ENCODE data around the gene MRPL22.
"Not testable (repeated sequence)": the region's sequence is repeated elsewhere in the genome, so short reads cannot be mapped to it uniquely, and the experiment has no call there.

MRPL22 gene

DNA sequence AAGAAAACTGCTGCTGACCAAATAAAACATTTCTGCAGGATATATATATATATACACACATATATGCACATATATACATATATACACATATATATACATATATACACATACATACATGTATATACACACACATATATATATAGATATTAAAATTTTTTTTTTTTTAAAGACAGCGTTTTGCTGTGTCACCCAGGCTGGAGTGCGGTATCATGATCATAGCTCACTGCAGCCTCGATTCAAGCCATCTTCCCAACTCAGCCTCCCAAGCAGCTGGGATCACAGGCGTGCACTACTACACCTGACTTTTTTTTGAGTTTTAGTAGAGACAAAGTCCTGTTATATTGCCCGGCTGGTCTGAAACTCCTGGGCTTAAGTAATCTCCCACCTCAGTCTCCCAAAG, 2.7 kb downstream of the MRPL22 start:
- no peak for DNase-seq

DNA sequence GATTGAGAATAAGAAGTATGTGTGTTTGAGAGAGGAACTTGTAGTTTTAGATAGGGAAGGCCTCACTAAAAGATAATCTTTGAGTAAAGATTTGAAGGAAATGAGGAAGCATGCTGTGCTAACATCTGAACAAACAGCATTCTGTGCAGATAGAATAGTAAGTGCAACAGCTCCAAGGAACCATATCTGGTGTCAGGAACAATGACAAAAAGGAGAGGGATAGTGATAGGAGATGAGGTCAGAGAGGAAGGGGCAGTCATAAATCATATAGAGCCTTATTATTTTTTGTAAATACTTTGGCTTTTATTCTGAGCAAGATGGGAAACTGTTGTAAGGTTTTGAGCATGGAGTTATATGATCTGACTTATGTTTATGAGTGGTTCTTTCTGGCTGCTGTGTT, 3.8 kb downstream of the MRPL22 start:
- DNase-seq = no peak

DNA sequence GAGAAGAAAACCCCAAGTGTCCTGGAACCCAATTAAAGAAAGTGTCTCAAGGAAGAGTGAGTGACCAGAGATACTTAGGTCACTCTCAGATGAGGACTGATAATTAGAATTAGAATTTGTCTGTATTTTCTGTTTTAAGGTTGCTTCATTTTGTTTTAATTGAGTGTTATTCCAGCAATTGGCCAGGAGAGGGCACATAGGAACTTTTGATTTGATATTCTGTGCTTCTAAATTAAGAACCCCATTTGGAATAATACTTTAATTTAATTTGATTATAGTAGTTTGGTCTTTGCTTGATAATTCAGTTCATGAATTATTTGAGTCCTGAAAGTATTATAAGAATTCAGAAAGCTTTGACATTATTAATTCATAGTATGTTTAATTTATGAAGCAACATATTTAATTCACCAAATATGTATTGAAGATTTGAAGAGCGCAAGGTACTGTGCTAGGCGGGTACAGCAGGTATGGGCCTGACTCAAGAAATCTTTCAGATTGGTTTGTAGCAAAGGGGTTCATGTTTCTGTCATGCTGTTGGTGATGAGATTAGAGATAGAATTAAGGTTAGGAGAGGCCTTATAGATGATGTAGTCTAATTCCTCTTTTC, 4.9 kb downstream of the MRPL22 start:
- no peak for DNase-seq

DNA sequence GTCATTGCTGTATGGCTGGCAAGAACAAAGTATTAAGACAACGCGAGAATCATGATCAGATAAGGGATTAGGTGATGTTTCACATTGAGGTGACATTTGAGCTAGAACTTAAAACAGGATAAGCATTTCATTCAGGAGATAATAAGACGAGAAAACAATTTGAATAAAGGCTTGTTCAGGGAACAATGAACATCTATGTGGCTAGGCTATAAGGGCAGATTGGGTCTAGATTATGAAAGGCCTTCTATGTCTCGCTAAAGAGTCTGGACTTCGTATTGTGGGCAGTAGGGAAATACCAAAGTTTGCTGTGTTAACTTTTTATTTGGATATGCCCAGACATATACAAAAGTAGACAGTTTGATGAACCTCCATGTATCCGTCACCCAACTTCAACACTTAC, 6.9 kb downstream of the MRPL22 start:
- DNase-seq = no peak

DNA sequence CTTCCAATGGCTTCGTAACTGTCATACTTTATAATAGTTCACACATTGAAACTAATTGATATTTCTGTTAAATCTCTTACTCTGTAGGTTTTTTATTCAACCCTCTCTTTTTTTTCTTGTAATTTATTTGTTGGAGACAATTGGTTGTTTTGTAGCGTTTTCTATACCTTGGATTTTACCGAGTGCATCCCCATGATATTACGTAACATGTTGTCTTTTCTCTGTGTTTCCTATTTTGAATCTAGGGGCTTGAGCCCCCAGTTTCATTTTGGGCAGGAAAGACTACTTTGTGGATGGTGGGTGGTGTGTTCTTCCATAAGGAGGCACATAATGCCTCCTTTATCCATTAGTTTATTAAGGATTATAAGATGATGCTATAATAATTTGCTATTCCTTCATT, 7.4 kb downstream of the MRPL22 start:
- no peak for DNase-seq

DNA sequence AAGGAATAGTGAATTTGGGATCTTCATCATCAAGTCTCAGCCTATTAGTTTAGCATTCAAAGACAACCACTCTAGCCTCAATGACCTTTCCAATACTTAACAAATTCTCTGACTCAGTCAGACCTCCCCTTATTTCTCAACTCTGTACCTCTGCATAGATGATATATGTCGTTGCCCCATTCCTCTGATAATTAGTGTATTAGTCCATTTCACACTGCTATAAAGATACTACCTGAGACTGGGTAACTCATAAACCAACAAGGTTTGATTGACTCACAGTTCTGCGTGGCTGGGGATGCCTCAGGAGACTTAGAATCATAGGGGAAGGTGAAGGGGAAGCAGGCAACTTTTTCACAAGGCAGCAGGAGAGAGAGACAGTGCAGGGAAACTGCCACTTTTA, 8.9 kb downstream of the MRPL22 start:
- DNase-seq = no peak

DNA sequence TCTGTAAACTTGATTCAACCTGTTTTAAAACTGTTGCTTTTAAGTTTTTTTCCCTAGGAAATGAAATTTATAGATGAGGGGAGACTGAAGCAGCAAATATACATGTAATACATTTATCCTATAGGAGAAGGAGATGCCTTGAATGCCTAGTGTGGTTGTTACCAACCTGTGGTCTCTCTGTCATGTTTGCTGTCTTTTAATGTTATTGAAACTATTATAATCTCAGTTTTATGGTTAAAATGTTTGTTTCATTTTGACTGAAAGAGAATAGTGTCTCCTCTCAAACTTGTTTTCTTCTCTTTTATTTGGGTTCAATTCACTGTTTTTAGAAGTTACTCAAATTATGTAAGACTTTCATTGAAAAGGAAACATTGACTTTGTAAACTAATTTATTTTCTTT, 15.8 kb downstream of the MRPL22 start:
- DNase-seq = no peak

DNA sequence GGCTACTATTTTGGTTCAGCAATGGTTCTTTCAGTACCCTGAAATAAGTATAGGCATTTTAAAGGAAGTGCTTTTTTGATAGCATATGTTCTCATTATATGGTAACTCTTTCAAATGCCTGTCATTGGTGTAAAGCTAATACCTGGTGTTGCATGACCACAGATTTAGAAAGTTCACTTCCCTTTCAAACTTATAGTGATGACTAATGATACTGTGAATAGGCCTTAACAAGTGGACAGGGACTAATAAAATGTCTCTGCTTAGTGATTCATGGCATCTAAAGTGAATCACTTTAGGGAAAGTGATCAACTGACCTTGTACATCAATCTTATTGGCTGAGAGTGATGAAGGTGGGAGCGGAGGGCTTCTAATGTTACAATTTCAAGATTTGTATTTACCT, 21.6 kb downstream of the MRPL22 start:
- DNase-seq = no peak

DNA sequence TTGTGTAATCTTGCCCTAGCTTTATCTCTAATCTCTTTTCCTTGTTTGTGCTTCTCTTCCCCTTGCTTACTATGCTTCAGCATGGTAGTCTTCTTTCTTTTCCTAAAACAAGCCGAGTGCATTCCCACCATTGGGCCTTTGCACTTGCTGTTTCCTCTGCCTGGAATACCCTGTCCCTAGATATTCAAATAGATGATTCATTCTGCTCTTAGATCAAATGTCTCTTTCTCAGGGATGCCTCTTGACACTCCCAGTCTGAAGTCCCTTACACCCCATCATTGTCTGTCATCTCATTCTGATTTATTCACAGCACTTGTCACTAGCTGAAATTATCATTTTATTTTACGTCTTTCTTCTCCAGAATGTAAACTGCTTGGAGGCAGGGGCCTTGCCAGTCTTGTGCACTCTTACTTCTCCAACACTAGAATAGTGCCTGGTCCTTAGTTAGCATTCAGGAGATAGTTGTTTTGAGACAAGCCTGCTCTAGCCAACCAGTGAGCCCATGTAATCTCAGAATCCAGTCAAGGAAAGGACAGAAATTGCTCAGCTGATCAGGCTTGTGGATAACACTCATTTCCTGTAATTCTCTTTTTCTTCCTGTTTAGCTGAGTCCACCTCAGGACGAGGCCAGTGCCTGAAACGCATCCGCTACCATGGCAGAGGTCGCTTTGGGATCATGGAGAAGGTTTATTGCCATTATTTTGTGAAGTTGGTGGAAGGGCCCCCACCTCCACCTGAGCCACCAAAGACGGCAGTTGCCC, 25.4 kb downstream of the MRPL22 start:
- no peak for DNase-seq

DNA sequence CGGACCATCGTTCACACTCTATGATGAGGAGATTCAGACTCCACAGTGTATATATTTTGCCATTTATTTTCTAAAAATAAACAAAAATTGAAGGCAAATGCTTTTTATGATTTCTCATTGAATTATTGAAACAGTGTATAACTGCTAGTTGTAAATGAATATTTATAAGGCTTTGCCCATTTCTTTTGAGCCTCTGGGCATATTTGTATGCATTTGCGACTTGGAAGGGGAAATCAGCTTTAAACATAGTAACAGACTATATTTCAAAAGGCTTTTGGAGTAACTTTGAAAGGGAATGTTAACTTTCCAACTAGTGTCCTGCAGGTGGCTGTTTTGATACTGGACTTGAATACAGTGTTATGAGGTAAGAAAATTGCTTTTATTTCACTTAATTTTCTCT, 26.0 kb downstream of the MRPL22 start:
- DNase-seq = no peak

DNA sequence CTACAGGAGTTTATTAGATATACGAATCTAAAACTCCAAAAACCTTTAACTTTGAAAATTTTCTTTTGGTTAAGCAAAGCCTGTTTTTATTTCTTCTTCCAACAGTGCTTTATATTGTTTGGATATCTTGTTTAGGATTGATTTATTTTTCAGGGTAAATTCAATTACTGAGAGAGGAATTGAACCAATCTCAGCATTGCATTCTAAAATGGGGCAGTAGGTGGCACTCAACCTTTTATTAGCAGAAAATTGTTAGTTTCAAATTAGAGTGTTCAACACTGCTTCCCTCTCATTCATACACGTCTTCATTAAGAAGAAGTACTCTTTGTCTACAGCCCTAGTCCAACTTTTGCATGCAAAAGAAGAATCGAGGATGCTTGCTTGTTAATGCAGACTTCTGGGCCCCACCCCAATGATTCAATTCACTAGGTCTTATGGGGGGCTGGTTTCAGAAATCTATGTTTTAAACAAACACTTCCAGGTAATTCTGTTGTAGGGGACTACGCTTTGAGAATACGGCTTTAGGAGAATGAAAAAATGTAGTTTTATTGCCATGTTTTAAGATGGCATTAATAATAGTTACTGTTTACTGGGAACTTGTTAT, 26.6 kb downstream of the MRPL22 start:
- DNase-seq = no peak

DNA sequence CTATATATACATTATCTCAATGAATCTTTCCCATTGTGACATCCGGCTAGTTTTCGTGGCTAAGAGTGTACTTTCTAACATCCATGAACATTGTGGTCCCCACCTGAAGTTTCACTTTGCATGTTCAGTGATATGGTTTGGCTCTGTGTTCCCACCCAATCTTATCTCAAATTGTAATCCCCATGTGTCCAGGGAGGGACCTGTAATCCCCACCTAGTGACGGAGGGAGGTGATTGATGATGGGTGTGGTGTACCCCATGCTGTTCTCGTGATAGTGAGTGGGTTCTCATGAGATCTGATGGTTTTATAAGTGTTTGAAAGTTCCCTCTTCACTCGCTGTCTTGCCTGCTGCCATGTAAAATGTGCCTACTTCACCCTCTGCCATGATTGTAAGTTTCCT, 28.1 kb downstream of the MRPL22 start:
- DNase-seq = no peak

DNA sequence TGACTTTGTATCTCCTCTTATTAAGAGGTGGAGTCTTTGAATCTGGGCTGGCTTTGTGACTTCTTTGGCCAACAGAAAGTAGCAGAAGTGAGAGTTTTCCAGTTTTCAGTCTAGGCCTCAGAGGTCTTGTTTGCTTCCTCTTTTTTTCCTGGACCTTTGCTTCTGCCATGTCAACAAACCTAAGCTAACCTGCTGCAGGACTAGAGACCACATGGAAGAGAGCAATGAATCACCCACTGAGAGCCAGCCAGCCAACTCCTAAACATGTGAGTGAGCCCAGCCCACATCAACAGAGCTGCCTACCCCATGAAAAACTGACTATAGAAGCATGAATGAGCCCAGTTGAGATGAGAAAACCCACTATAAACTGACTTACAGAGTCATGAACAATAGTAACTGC, 29.9 kb downstream of the MRPL22 start:
- no peak for DNase-seq

DNA sequence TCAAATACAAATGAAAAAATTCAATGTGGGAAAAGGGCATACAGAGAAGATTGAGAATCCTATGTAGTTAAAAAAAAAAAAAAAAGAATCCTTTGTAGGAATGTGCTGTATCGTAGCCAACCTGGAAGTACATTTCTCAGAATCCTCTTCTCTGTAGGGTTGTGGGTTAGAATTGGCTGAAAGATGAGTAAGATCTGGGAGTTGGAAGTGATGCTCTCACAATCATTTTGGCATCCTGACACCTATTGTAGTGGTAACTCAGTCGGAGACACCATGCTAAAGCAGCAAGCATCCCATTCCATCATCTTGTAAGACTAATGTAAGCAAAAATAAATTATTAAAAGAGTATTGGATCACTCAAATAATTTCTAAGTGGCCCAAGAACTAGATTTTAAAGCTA, 30.6 kb downstream of the MRPL22 start:
- DNase-seq = no peak

DNA sequence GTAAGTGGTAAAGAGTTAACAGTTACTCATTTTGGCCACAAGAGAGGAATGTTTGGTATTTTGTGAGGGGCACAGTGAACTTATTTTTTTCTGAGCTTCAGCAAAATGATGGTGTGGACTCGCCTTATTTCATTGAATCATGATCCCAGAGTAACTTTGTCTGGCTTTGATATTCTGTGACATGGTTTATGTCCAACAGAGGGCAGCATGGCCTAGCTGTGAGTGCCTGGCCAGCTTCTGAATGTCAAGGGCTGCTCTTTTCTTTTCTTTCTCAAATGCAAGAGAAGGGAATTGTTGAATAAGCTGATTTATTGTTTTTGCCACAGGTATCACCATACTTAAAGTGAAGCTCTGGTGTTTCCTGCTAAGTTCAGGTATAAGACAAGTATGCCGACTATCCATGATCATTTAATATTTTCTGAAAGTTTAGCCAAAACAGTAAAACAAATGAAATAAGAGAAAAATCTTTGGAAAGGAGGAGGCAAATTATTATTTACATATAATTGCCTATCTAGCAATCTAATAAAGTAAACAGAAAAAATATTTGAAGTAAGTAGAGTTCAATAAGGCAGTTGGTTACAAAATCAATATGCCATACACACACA, 31.7 kb downstream of the MRPL22 start:
- DNase-seq = no peak

DNA sequence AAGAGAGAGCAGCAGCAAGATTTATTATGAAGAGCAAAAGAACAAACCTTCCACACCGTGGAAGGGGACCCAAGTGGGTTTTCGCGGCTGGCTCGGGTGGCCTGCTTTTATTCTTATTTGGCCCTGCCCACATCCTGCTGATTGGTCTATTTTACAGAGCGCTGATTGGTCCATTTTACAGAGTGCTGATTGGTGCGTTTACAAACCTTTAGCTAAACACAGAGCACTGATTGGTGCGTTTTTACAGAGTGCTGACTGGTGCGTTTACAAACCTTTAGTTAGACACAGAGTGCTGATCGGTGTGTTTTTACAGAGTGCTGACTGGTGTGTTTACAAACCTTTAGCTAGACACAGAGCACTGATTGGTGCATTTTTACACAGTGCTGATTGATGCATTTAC, 35.2 kb downstream of the MRPL22 start:
- not testable (repeated sequence) for DNase-seq

DNA sequence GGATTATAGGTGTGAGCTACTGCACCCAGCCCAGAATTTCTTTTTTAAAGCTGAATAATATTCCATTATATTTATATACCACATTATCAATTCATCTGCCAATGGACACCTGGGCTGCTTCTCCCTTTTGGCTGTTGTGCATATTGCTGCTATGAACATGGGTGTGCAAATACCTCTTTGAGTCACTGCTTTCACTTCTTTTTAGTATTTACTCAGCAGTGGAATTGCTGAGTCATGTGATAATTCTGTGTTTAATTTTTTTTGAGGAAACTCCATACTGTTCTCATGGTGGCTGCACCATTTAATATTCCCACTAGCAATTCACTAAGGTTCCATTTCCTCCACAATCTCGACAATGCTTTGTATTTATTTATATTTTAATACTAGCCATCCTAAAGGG, 36.5 kb downstream of the MRPL22 start:
- no peak for DNase-seq

DNA sequence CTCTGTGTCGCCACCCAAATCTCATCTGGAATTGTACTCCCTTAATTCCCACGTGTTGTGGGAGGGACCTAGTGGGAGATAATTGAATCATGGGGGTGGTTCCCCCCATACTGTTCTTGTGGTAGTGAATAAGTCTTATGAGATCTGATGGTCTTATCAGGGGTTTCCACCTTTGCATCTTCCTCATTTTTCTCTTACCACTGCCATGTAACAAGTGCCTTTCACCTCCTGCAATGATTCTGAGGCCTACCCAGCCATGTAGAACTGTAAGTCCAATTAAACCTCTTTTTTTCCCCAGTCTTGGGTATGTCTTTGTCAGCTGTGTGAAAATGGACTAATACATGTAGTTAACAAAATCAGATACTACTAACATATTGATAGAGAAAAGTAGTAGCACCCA, 37.4 kb downstream of the MRPL22 start:
- DNase-seq = not testable (repeated sequence)

DNA sequence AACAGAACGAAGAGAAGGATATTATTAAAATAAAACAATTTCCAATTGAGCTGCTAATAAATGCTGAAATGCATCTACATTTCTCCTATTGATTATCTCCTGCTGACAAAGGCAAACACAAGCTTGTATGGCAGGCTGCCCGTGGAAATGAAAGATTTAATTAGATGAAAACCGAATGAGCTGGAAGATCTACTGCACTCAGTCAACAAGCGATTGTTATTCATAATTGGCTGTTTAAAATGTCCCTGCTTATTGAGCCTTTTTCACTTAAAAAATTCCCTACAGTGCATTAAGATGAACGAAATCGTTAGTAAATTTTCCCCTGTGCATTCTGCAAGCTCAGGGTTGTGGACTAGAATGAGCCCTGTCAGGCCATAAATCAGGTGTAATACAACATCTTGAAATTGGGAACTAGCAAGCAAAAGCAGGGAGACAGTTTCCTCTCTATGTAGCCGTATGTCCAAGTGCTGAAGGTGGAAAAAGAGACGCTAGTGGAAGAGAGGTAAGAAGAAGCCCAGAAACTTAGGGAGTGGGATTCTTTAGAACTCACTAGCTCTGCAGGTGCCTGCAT, 44.2 kb downstream of the MRPL22 start:
- DNase-seq = no peak

DNA sequence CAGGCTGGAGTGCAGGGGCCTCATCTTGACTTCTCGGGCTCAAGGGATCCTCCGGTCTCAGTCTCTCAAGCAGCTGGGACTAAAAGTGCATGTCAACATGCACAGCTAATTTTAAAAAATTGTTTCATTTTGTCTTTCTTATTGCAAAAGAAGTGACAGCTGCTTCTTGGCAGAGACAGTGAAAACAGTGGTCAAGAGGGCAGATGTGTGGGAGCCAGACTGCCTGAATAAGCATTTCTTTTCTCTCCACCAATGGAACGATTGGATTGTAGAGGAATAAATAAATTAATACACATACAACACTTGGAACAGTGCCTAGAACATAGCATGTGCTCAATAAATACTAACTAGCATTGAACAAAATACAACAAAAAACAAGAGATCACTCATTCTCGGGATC, 45.3 kb downstream of the MRPL22 start:
- no peak for DNase-seq

DNA sequence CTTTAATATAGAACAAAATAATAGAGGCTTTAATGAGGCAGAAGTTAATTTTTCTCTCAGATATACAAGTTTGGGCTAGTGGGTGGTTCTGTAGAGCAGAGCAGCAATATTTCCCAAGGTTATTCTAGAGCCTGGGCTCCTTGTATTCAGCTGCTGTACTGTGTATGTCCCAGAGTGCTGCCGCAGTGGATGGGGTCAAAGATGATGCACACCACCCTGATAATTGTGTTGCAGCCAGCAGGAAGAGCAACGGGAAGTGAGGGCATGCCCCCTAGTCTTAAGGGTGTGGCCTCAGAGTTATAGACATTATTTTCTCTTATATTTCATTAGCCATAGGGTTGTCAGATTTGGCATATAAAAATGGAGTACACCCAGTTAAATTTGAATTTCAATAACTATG, 48.8 kb downstream of the MRPL22 start:
- DNase-seq = no peak

DNA sequence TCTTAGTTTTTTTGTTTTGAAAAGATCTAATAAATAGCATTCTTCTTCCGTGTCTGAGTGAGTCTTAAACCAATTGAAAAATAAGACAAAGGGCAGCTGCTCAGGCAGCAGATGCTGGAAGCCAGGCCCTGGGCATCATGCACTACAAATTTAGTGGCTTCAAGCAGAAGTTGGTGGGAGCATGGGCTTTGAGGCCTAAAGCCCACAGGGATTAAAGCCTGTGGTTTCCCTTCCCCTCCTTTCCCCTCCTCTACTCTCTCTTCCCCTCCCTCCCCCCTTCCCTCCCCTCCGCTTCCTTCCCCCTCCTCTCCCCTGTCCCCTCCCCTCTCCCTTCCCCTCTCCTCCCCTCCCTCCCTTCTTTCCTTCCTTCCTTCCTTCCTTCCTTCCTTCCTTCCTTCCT, 52.6 kb downstream of the MRPL22 start:
- DNase-seq = no peak

DNA sequence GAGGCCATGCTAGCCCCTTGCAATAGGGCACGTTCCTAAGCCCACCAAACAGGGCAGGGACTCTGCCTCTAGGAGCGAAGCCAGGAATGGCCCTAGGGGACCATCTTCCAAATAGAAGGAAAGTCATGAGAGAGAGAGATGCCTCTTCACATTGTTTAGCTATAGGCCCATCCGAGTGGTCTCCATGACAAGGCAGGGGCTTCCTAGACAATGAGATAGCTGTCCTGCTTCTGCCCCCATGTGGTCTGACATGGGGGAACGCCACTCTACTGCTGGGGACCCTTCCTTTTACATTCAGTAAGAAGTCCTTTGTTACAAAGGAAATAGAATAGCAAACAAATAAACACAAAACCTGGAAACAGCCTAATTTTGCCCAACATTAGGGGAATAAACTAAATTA, 54.8 kb downstream of the MRPL22 start:
- DNase-seq = no peak

DNA sequence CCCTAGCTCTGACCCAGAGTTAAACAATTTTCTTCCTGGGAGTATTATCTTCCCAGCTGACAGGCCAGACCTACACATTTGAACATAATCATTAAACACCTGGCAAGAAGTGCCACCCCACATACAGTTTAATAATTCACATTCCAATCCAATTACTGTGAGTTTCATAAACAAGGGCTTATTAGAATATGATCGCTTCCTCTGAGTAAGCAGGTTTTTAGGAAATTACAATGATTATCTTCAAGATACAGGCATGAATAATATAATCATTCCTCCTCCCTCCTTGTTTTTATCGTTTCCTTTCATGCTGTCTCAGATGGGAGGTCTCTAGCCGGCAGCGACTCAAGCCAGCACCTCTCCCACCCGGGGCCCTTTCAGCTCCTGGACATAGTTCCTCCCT, 56.9 kb downstream of the MRPL22 start:
- no peak for DNase-seq
